Natural killer cell (primary cell): Measurements from ENCODE around the gene L3MBTL4. TPM values are rescaled to one million over a fixed set of nuclear protein-coding genes. Genes with fewer than 3 reads are reported as not detected.
"Not testable (repeated sequence)": the region's sequence is repeated elsewhere in the genome, so short reads cannot be mapped to it uniquely, and the experiment has no call there.

Experiments used
- ATAC-seq, 3 donors: fragments of 150-1000 bp in 2 of 3; fragments of 200-7000 bp in 1 of 3; cut with Tn5 transposase; 1 replicate in 1 of 3; 2 replicates in 2 of 3; pipeline ENCODE4 v1.10.0; 2021; ENCODE audit warnings: mild to moderate bottlenecking in 2 of 3, moderate library complexity in 2 of 3
- DNase-seq, 2 donors: peaks; one replicate each; pipeline versions ENCODE4 v3.0.0 to v3.0.0-alpha.2; 2013 to 2021; ENCODE audit warnings: mixed read lengths in 1 of 2
- H3K27ac ChIP-seq: one replicate; pipeline ENCODE4 v1.5.1; 2013; ENCODE audit warnings: mild to moderate bottlenecking, low read length
- H3K27me3 ChIP-seq: one replicate; pipeline ENCODE4 v1.6.1; 2013; ENCODE audit warnings: low read length; ENCODE audit not compliant: control insufficient read depth, insufficient read depth
- H3K36me3 ChIP-seq: one replicate; pipeline ENCODE4 v1.6.1; 2013; ENCODE audit warnings: low read length; ENCODE audit not compliant: control insufficient read depth, insufficient read depth
- H3K4me1 ChIP-seq: one replicate; pipeline ENCODE4 v1.6.1; 2013; ENCODE audit warnings: low read length; ENCODE audit not compliant: control insufficient read depth, insufficient read depth
- H3K4me3 ChIP-seq: one replicate; pipeline ENCODE4 v1.5.1; 2013; ENCODE audit warnings: low read length
- H3K9me3 ChIP-seq: one replicate; pipeline ENCODE4 v1.6.1; 2013; ENCODE audit warnings: low read length; ENCODE audit not compliant: control insufficient read depth, insufficient read depth
- H3K27ac Mint-ChIP-seq, 2 donors: one replicate each; pipeline ENCODE4 v1.8.0; 2022; ENCODE audit warnings: mild to moderate bottlenecking in 2 of 2, mixed read lengths in 2 of 2, moderate library complexity in 1 of 2
- H3K27me3 Mint-ChIP-seq, 2 donors: one replicate each; pipeline ENCODE4 v1.8.0; 2022; ENCODE audit warnings: low read depth in 2 of 2, mixed read lengths in 2 of 2
- H3K36me3 Mint-ChIP-seq: one replicate; pipeline ENCODE4 v1.8.0; 2022; ENCODE audit warnings: mixed read lengths
- H3K4me1 Mint-ChIP-seq, 2 donors: one replicate each; pipeline ENCODE4 v1.8.0; 2022; ENCODE audit warnings: mixed read lengths in 2 of 2
- H3K4me3 Mint-ChIP-seq: one replicate; pipeline ENCODE4 v1.8.0; 2022; ENCODE audit warnings: mild to moderate bottlenecking, moderate library complexity, mixed read lengths
- H3K9me3 Mint-ChIP-seq, 2 donors: one replicate each; pipeline ENCODE4 v1.8.0; 2022; ENCODE audit warnings: mixed read lengths in 2 of 2
- CTCF ChIP-seq: fragments of 200-600 bp; IDR thresholded peaks from one replicate; pipeline ENCODE4 v1.8.0; 2022; ENCODE audit warnings: antibody characterized with exemption
- WGBS: methylation state at CpG from one replicate; pipeline ENCODE4 v1.1.7; 2013; ENCODE audit warnings: missing lambda C conversion rate; ENCODE audit not compliant: insufficient coverage; 5-methylcytosine and 5-hydroxymethylcytosine counted together
- intact Hi-C: fragments of 100-400 bp; cut with micrococcal nuclease; formaldehyde crosslinking; loops from one replicate; pipeline ENCODE4 v1.14.2; 2022
- total RNA-seq, 4 donors: library from RNA; stranded (reverse); fragments of 120-200 nt in 1 of 4; gene quantifications; one replicate each; pipeline versions ENCODE4 v1.2.3 to v1.2.4, GENCODE V29; 2013 to 2022

The L3MBTL4 gene
- total RNA-seq, 3 donors from 2014 or later (not counting 1 experiment from before 2014, with no cell fraction given): 27.9 to 34.2 (median 30.0) TPM

DNA sequence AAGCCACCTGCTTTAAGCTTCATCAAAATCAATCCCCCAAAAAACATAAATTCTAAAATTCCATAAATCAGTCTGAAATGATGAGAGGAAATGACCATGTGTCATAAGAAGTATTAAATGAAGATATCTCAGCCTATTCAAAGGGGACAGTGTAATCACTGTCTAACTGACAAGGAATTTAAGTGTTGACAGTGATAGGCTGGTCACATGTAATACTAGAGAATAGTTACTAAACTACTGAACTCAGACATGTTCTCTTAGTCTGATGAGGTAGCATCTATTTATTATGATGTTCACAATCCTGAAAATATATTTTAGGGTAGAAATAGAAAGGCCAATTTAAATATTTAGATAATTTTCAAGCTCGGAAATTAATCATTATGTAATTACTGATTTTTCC lies 216.1 kb downstream of the L3MBTL4 start:
- H3K36me3 ChIP-seq: no peaks in the 10 kb centered on the region
- Mint-ChIP-seq H3K36me3 (no peaks in the 10 kb centered on the region), H3K27ac (no peak overlapping the region), H3K4me3 (no peak overlapping the region), H3K27me3 (no peaks in the 10 kb centered on the region), H3K9me3 (peaks cover 0 to 2% of the 10 kb centered on the region in 2 donors), H3K4me1 (peaks cover 0 to 9% of the 10 kb centered on the region in 2 donors)
- WGBS: no CpG with 5 or more reads among the region's 1 CpG
- TF ChIP-seq CTCF: no peak
- no peak overlapping the region for H3K27ac ChIP-seq
- ATAC-seq: no peak
- DNase-seq: no peak
- no peaks in the 10 kb centered on the region for H3K9me3 ChIP-seq
- no peaks in the 10 kb centered on the region for H3K4me1 ChIP-seq
- intact Hi-C loops: no loop called here
- H3K27me3 ChIP-seq: no peaks in the 10 kb centered on the region
- no peak overlapping the region for H3K4me3 ChIP-seq

DNA sequence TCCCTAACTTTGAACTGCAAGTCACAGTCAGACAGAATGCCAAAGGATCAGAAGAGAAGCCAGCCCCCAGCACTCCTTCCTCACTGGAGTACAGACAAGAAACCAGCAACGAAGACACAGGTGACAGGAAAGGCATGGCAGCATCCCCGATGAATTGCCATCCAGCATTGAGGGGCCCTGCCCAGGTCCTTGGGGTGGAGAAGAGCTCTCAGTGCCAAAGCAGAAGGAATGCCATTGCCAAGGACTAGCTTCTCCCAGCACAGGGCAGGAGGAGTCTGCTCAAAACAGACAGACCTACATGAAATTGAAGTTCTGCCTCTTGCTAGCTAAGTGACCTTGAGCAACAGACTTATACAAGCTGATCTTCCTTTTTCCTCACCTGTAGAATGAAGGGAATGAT lies 220.1 kb downstream of the L3MBTL4 start:
- Histone ChIP-seq H3K36me3 (no peaks in the 10 kb centered on the region), H3K9me3 (no peaks in the 10 kb centered on the region), H3K4me1 (no peaks in the 10 kb centered on the region), H3K27me3 (no peaks in the 10 kb centered on the region), H3K4me3 (no peak overlapping the region), H3K27ac (no peak overlapping the region)
- H3K4me3 Mint-ChIP-seq: no peak overlapping the region
- peaks cover 0 to 9% of the 10 kb centered on the region in 2 donors for H3K4me1 Mint-ChIP-seq
- intact Hi-C loops: no loop called here
- H3K36me3 Mint-ChIP-seq: no peaks in the 10 kb centered on the region
- DNase-seq: no peak
- H3K9me3 Mint-ChIP-seq: peaks cover 0 to 2% of the 10 kb centered on the region in 2 donors
- no peak for ATAC-seq
- H3K27ac Mint-ChIP-seq: no peak overlapping the region
- no peaks in the 10 kb centered on the region for H3K27me3 Mint-ChIP-seq
- WGBS: 100% methylated on average over 2 of the region's 2 CpGs
- no peak for TF ChIP-seq CTCF

DNA sequence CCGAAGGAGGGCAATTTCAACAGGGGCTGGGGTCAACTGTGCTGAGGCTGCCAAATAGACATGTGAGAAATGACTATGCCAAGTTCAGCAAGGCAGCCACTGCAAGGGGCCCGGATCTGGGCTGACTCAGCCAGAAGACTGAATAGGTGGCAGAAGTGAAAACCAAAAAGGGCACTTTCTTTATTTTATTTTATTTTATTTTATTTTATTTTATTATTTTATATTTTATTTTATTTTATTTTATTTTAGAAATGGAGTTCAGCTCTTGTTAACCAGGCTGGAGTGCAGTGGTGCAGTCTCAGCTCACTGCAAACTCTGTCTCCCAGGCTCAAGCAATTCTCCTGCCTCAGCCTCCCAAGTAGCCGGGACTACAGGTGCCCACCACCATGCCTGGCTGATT lies 228.9 kb downstream of the L3MBTL4 start:
- H3K4me3 Mint-ChIP-seq, H3K9me3 ChIP-seq, H3K4me1 ChIP-seq, H3K4me1 Mint-ChIP-seq, H3K27me3 ChIP-seq, H3K27ac Mint-ChIP-seq, ATAC-seq, intact Hi-C loops, H3K27ac ChIP-seq, H3K36me3 ChIP-seq, H3K27me3 Mint-ChIP-seq, H3K9me3 Mint-ChIP-seq, H3K36me3 Mint-ChIP-seq, DNase-seq, H3K4me3 ChIP-seq: not testable (repeated sequence)
- 100% methylated on average over 2 of the region's 3 CpGs for WGBS

DNA sequence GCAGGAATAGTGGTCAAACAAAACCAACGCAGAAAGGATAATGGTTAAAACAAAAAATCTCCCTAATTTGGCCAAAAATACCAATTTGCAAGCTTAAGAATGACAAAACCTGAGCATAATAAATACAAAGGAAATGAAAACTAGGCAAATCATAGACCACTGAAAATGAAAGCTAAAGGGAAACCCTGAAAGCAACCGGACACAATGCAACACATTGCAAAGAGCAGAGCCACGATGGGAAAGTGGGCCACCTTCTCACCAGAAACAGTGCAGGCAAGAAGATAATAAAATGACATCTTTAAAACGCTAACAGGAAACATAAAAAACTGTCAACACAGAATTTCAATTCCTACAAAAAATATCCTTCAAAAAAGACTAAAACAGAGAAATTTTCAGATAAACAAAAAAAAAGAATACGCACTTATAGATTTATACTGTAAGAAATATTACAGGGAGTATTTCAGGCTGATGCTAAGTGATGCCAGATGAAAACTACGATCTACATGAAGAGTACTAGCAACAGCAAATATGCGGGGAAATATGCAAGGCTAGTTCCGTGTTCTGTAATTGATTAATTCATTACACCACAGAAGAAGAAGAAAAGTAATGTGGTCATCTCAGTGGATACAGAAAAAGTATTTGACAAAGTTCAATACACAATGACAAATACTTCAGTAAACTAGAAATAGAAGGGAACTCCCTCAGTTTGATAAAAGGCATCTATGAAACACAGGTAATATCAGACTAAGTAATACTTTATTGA lies 239.5 kb downstream of the L3MBTL4 start:
- no peak for DNase-seq
- TF ChIP-seq CTCF: no peak
- intact Hi-C loops: no loop called here
- Mint-ChIP-seq H3K27me3 (no peaks in the 10 kb centered on the region), H3K36me3 (no peaks in the 10 kb centered on the region), H3K9me3 (peaks cover 0 to 3% of the 10 kb centered on the region in 2 donors), H3K4me3 (peak overlapping the region; percentile 17), H3K4me1 (peaks cover 38 to 46% of the 10 kb centered on the region in 2 donors), H3K27ac (peak overlapping the region; percentile 14 to 57)
- WGBS: 77% methylated on average over 6 of the region's 8 CpGs
- Histone ChIP-seq H3K9me3 (no peaks in the 10 kb centered on the region), H3K4me3 (no peak overlapping the region), H3K27me3 (no peaks in the 10 kb centered on the region), H3K4me1 (peaks cover 4% of the 10 kb centered on the region), H3K27ac (no peak overlapping the region), H3K36me3 (no peaks in the 10 kb centered on the region)
- ATAC-seq: peak in 1 of 3 donors; percentile 55
